ENCODE results near the gene ARMC10. TPM values are rescaled to one million over a fixed set of nuclear protein-coding genes. Genes with fewer than 3 reads are reported as not detected.

The ARMC10 gene
- total and polyA plus RNA-seq, 4 donors, result 14.6 to 20.1 (median 18.8) TPM

GRCh38 chr7:103117465-103117864 is 42.5 kb downstream of the ARMC10 start:
- Histone ChIP-seq H3K4me1 (ENCODE audit: control insufficient read depth in 4 of 4, insufficient read depth in 4 of 4, low read length in 3 of 4) (no peaks in the 10 kb centered on the region), H3K9ac (ENCODE audit: low read depth in 1 of 2, low read length in 2 of 2) (no peak overlapping the region), H3K4me3 (ENCODE audit: low read depth in 1 of 3, low read length in 3 of 3) (no peak overlapping the region), H3K27ac (ENCODE audit: low read depth in 1 of 2, low read length in 2 of 2) (no peak overlapping the region), H3K36me3 (ENCODE audit: control insufficient read depth in 4 of 4, insufficient read depth in 3 of 4, low read depth in 1 of 4, low read length in 3 of 4) (peaks cover 0 to 30% (median 21%) of the 10 kb centered on the region in 4 donors), H3K27me3 (ENCODE audit: control insufficient read depth in 4 of 4, insufficient read depth in 4 of 4, low read length in 3 of 4) (no peaks in the 10 kb centered on the region), H3K9me3 (ENCODE audit: control insufficient read depth in 4 of 4, low read length in 3 of 4) (no peaks in the 10 kb centered on the region)
- DNase-seq (ENCODE audit: low spot score), result no peak
- TF ChIP-seq NR2F2 (IDR thresholded peaks at IDR 0.05) (no peak), EGR1 (IDR thresholded peaks at IDR 0.05; ENCODE audit: low read depth in 2 of 2) (no peak), TAF1 (conservative IDR thresholded peaks at IDR 0.05) (no peak), HNF4A (conservative IDR thresholded peaks at IDR 0.05) (no peak), FOXA2 (IDR thresholded peaks at IDR 0.05) (no peak), FOXA1 (IDR thresholded peaks at IDR 0.05) (no peak), HNF4G (IDR thresholded peaks at IDR 0.05) (no peak), ZBTB33 (IDR thresholded peaks at IDR 0.05) (no peak), REST (IDR thresholded peaks at IDR 0.05) (no peak), GABPA (IDR thresholded peaks at IDR 0.05 in 1 of 2, conservative IDR thresholded peaks at IDR 0.05 in 1 of 2) (no peak), RAD21 (IDR thresholded peaks at IDR 0.05) (no peak), SP1 (IDR thresholded peaks at IDR 0.05) (no peak), YY1 (IDR thresholded peaks at IDR 0.05) (no peak), JUND (IDR thresholded peaks at IDR 0.05) (no peak), RXRA (IDR thresholded peaks at IDR 0.05) (no peak)
- TF ChIP-seq, protein P1, sequence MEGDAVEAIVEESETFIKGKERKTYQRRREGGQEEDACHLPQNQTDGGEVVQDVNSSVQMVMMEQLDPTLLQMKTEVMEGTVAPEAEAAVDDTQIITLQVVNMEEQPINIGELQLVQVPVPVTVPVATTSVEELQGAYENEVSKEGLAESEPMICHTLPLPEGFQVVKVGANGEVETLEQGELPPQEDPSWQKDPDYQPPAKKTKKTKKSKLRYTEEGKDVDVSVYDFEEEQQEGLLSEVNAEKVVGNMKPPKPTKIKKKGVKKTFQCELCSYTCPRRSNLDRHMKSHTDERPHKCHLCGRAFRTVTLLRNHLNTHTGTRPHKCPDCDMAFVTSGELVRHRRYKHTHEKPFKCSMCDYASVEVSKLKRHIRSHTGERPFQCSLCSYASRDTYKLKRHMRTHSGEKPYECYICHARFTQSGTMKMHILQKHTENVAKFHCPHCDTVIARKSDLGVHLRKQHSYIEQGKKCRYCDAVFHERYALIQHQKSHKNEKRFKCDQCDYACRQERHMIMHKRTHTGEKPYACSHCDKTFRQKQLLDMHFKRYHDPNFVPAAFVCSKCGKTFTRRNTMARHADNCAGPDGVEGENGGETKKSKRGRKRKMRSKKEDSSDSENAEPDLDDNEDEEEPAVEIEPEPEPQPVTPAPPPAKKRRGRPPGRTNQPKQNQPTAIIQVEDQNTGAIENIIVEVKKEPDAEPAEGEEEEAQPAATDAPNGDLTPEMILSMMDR (IDR thresholded peaks at IDR 0.05; ENCODE audit: low read depth, low read length, missing input control), result no peak
- TF ChIP-seq, protein P2, sequence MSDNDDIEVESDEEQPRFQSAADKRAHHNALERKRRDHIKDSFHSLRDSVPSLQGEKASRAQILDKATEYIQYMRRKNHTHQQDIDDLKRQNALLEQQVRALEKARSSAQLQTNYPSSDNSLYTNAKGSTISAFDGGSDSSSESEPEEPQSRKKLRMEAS (IDR thresholded peaks at IDR 0.05), result no peak
- TF ChIP-seq, protein P3, sequence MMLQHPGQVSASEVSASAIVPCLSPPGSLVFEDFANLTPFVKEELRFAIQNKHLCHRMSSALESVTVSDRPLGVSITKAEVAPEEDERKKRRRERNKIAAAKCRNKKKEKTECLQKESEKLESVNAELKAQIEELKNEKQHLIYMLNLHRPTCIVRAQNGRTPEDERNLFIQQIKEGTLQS (IDR thresholded peaks at IDR 0.05), result no peak
- 98% methylated on average over 2 of the region's 2 CpGs for WGBS

Measured in liver (tissue), 9 donors.